ENCODE measurements around the gene JAM3. TPM values are rescaled to one million over a fixed set of nuclear protein-coding genes. Genes with fewer than 3 reads are reported as not detected.

The JAM3 gene
- total RNA-seq, 2 donors from 2014 or later = 35.8 to 41.8 TPM

DNA sequence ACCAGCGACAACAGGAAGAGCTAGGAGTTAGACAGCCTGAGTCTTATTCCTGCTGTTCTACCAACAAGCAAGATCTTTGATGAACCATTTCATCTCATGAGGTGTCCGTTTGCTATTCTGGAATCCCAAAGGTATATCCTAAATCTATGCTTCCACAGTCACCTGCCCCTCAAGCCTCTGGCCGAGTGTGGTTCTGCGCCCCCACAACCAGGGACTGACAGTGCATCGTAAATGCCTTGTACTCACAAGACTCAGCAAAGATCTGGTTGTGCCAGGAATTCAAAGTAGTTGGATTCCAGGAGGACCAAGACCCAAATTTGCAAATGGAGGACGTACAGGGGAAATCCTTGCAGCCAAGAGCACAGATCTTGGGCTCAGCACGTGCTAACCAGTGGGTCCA is 47.5 kb upstream of the JAM3 start:
- Mint-ChIP-seq H3K4me3 (no peak overlapping the region), H3K27me3 (ENCODE audit: insufficient read depth) (peaks cover 24% of the 10 kb centered on the region), H3K4me1 (peaks cover 7% of the 10 kb centered on the region), H3K36me3 (ENCODE audit: low read depth) (no peaks in the 10 kb centered on the region), H3K27ac (no peak overlapping the region), H3K9me3 (no peaks in the 10 kb centered on the region)
- Histone ChIP-seq H3K36me3 (ENCODE audit: control insufficient read depth, insufficient read depth, low read length) (no peaks in the 10 kb centered on the region), H3K27me3 (ENCODE audit: control insufficient read depth, insufficient read depth, low read length, poor library complexity, severe bottlenecking) (peaks cover 20% of the 10 kb centered on the region), H3K4me1 (ENCODE audit: control insufficient read depth, insufficient read depth, low read length) (no peaks in the 10 kb centered on the region), H3K4me3 (ENCODE audit: low read length) (no peak overlapping the region), H3K9me3 (ENCODE audit: control insufficient read depth, low read length) (no peaks in the 10 kb centered on the region), H3K27ac (ENCODE audit: low read depth, low read length) (no peak overlapping the region), H3K9ac (ENCODE audit: extremely low read depth, low read length, poor library complexity, severe bottlenecking) (no peak overlapping the region)
- DNase-seq = no peak
- 93 to 97% methylated on average over 6 to 7 of the region's 7 CpGs for WGBS, 2 experiments (ENCODE audit: insufficient coverage in 1 of 2, insufficient read length in 1 of 2)
- TF ChIP-seq, protein P1, sequence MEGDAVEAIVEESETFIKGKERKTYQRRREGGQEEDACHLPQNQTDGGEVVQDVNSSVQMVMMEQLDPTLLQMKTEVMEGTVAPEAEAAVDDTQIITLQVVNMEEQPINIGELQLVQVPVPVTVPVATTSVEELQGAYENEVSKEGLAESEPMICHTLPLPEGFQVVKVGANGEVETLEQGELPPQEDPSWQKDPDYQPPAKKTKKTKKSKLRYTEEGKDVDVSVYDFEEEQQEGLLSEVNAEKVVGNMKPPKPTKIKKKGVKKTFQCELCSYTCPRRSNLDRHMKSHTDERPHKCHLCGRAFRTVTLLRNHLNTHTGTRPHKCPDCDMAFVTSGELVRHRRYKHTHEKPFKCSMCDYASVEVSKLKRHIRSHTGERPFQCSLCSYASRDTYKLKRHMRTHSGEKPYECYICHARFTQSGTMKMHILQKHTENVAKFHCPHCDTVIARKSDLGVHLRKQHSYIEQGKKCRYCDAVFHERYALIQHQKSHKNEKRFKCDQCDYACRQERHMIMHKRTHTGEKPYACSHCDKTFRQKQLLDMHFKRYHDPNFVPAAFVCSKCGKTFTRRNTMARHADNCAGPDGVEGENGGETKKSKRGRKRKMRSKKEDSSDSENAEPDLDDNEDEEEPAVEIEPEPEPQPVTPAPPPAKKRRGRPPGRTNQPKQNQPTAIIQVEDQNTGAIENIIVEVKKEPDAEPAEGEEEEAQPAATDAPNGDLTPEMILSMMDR (conservative IDR thresholded peaks at IDR 0.05) = no peak

DNA sequence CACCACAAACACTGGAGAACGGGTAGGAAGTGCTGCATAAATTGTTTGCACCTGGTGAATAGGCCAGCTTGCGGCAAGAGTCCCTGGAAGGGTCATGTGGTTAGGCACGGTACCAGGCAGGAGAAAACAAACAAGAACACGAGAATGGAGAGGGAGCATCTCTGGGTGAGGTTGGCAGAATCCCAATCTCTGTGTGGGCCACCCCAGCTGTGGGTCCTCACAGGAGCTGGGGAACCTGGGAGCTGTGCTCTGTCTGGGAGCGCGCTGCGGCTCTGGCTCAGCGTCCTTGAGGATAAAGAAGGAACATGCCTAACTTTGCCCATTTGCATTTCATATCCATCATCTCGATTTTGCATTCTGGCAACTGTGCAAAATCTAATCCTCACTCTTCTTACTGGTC is 46.1 kb upstream of the JAM3 start:
- peaks cover 5% of the 10 kb centered on the region for H3K4me1 ChIP-seq (ENCODE audit: control insufficient read depth, insufficient read depth, low read length)
- H3K9me3 Mint-ChIP-seq = no peaks in the 10 kb centered on the region
- H3K36me3 Mint-ChIP-seq (ENCODE audit: low read depth) = no peaks in the 10 kb centered on the region
- no peak overlapping the region for H3K4me3 Mint-ChIP-seq
- peaks cover 6% of the 10 kb centered on the region for H3K27me3 ChIP-seq (ENCODE audit: control insufficient read depth, insufficient read depth, low read length, poor library complexity, severe bottlenecking)
- no peak overlapping the region for H3K9ac ChIP-seq (ENCODE audit: extremely low read depth, low read length, poor library complexity, severe bottlenecking)
- DNase-seq = no peak
- no peak overlapping the region for H3K27ac ChIP-seq (ENCODE audit: low read depth, low read length)
- H3K9me3 ChIP-seq (ENCODE audit: control insufficient read depth, low read length) = no peaks in the 10 kb centered on the region
- no peak overlapping the region for H3K4me3 ChIP-seq (ENCODE audit: low read length)
- TF ChIP-seq, protein P1 (conservative IDR thresholded peaks at IDR 0.05) = no peak
- 89 to 92% methylated on average over 8 to 9 of the region's 9 CpGs for WGBS, 2 experiments (ENCODE audit: insufficient coverage in 1 of 2, insufficient read length in 1 of 2)
- H3K27me3 Mint-ChIP-seq (ENCODE audit: insufficient read depth) = peaks cover 14% of the 10 kb centered on the region
- no peaks in the 10 kb centered on the region for H3K36me3 ChIP-seq (ENCODE audit: control insufficient read depth, insufficient read depth, low read length)
- no peak overlapping the region for H3K27ac Mint-ChIP-seq
- H3K4me1 Mint-ChIP-seq = peaks cover 20% of the 10 kb centered on the region

DNA sequence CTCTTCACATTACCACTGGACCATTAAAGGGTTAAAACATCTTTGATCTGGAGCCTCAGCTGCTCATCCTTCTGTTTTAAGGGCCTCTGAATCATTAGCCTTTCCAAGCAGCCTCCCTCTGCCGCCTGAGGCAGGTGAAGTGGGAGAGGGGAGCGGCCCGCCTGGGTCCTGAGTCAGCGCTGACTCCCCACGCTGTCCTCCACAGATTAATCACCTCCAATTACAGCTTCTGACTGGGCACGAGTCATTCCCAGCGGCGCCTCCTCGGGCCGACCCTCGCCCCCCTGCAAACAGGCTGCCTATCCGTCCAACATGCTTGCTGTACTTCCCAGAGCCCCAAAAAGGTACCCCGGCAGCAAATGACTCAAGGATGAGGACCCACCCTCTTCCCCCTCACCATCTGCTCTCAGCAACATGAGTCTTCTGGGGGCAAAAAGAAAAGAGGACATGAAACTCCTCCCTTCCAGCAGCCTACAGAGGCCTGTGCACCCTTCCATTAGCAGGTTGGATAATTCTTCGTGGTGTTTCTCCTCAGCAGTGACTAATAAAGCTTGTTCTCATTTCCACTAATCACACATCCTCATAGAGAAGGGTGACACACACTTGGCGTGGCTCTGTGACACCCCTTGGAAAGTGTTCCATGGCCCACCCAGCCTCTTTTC is 44.3 kb upstream of the JAM3 start:
- DNase-seq = no peak
- H3K36me3 Mint-ChIP-seq (ENCODE audit: low read depth) = no peaks in the 10 kb centered on the region
- peaks cover 25% of the 10 kb centered on the region for H3K27me3 Mint-ChIP-seq (ENCODE audit: insufficient read depth)

More for the DNA sequence above, 44.3 kb upstream of the JAM3 start:
- no peaks in the 10 kb centered on the region for H3K9me3 Mint-ChIP-seq
- TF ChIP-seq, protein P1 (conservative IDR thresholded peaks at IDR 0.05) = no peak
- no peaks in the 10 kb centered on the region for H3K36me3 ChIP-seq (ENCODE audit: control insufficient read depth, insufficient read depth, low read length)
- H3K4me3 Mint-ChIP-seq = no peak overlapping the region
- peaks cover 11% of the 10 kb centered on the region for H3K27me3 ChIP-seq (ENCODE audit: control insufficient read depth, insufficient read depth, low read length, poor library complexity, severe bottlenecking)
- no peaks in the 10 kb centered on the region for H3K9me3 ChIP-seq (ENCODE audit: control insufficient read depth, low read length)
- no peak overlapping the region for H3K27ac Mint-ChIP-seq
- no peak overlapping the region for H3K9ac ChIP-seq (ENCODE audit: extremely low read depth, low read length, poor library complexity, severe bottlenecking)
- H3K4me1 Mint-ChIP-seq = peaks cover 22% of the 10 kb centered on the region
- no peak overlapping the region for H3K4me3 ChIP-seq (ENCODE audit: low read length)
- H3K4me1 ChIP-seq (ENCODE audit: control insufficient read depth, insufficient read depth, low read length) = peaks cover 5% of the 10 kb centered on the region
- no peak overlapping the region for H3K27ac ChIP-seq (ENCODE audit: low read depth, low read length)
- 87 to 93% methylated on average over 10 to 13 of the region's 15 CpGs for WGBS, 2 experiments (ENCODE audit: insufficient coverage in 1 of 2, insufficient read length in 1 of 2)

Data from endodermal cell (in vitro differentiated cells).